ENCODE measurements around the gene PHACTR3. TPM values are rescaled to one million over a fixed set of nuclear protein-coding genes. Genes with fewer than 3 reads are reported as not detected.

The PHACTR3 gene
- total RNA-seq, 1 experiment from 2014 or later = 0.11 TPM

DNA sequence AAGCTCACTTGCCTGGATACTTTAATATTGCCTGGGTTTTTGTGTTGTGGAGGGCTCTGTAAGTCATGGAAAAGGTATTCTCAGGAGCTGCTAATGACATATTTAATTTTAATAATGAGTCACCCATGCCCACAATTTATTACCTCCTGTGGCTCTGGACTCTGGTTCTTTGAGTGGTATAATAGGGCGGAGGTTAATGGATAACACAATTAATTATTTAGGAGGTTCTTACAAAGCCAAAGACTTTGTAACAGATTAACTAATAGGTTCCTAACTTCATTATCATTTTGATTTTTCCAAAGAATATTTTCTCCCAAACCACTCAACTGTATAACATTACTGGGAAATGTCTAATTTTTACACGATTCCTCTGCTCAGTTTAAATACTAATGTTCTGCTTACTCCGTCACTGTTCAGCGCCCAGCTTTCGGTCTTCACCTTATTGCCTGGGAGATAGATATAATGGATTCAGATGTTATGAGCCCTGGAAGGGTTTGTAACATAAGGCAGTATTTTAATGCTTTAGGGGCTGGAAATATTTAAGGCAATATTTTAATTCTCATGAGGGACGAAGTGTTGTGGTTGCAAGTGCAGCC, 29.4 kb downstream of the PHACTR3 start:
- ChIA-PET CTCF (no interaction called here), POLR2A (no interaction called here)
- DNase-seq = no peak
- H3K4me3 ChIP-seq (ENCODE audit: low read depth, low read length) = no peak overlapping the region
- H3K36me3 ChIP-seq (ENCODE audit: control insufficient read depth, insufficient read depth, low read length) = no peaks in the 10 kb centered on the region
- TF ChIP-seq, protein P1, sequence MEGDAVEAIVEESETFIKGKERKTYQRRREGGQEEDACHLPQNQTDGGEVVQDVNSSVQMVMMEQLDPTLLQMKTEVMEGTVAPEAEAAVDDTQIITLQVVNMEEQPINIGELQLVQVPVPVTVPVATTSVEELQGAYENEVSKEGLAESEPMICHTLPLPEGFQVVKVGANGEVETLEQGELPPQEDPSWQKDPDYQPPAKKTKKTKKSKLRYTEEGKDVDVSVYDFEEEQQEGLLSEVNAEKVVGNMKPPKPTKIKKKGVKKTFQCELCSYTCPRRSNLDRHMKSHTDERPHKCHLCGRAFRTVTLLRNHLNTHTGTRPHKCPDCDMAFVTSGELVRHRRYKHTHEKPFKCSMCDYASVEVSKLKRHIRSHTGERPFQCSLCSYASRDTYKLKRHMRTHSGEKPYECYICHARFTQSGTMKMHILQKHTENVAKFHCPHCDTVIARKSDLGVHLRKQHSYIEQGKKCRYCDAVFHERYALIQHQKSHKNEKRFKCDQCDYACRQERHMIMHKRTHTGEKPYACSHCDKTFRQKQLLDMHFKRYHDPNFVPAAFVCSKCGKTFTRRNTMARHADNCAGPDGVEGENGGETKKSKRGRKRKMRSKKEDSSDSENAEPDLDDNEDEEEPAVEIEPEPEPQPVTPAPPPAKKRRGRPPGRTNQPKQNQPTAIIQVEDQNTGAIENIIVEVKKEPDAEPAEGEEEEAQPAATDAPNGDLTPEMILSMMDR (IDR thresholded peaks at IDR 0.05; ENCODE audit: insufficient read depth in 1 of 2, low read depth in 1 of 2, low read length in 1 of 2, severe bottlenecking in 1 of 2, unreplicated experiment in 1 of 2) = no peak
- no peaks in the 10 kb centered on the region for H3K4me1 ChIP-seq
- intact Hi-C loops (cut with micrococcal nuclease; ENCODE audit: unreplicated experiment) = no loop called here
- peaks cover 1% of the 10 kb centered on the region; the same call in 1 of the 2 replicates for H3K27me3 ChIP-seq (replicated peaks; ENCODE audit: control insufficient read depth, insufficient read depth, low read length)
- Mint-ChIP-seq H3K4me1 (ENCODE audit: low read depth, unreplicated experiment) (no peaks in the 10 kb centered on the region), H3K36me3 (ENCODE audit: insufficient read depth, unreplicated experiment) (no peaks in the 10 kb centered on the region), H3K9me3 (ENCODE audit: unreplicated experiment) (peaks cover 9% of the 10 kb centered on the region), H3K27ac (ENCODE audit: unreplicated experiment) (no peak overlapping the region), H3K27me3 (ENCODE audit: insufficient read depth, unreplicated experiment) (peaks cover 41% of the 10 kb centered on the region), H3K4me3 (ENCODE audit: unreplicated experiment) (no peak overlapping the region)
- no TSS peak for BruUV-seq (replicated peaks)
- H3K9me3 ChIP-seq = 0 out of 2 replicates have a peak, but pooled peaks cover 3% of the 10 kb centered on the region

DNA sequence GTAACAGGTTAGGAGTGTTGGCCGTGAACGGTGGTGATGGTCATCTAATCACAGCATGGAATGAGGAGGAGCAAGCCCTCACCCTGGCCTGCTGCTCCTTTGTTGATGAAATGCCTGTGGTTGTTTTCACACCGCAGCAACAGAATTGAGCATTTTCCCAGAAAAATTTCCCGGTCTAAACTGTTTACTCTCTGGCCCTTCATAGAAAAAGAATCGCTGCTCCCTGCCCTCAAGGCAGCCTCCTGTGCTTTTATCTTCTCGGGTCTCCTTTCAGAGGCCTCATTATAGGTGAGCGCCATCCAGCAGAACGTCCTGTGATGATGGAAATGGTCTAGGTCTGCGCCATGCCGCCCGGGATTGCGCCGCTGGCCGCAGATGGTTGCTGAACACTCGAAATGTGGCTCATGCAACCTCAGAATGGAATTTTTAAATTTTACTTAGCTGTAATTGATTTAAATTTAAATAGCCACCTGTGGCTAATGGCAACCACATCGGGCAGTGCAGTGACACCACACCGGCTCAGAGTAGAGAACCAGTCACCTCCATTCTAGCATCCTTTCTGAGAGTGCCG, 30.2 kb downstream of the PHACTR3 start:
- no peaks in the 10 kb centered on the region for H3K36me3 Mint-ChIP-seq (ENCODE audit: insufficient read depth, unreplicated experiment)
- Histone ChIP-seq H3K27me3 (replicated peaks; ENCODE audit: control insufficient read depth, insufficient read depth, low read length) (no peaks in the 10 kb centered on the region; the same call in 1 of the 2 replicates), H3K9me3 (0 out of 2 replicates have a peak, but pooled peaks cover under 1% of the 10 kb centered on the region), H3K4me1 (no peaks in the 10 kb centered on the region), H3K4me3 (ENCODE audit: low read depth, low read length) (no peak overlapping the region), H3K36me3 (ENCODE audit: control insufficient read depth, insufficient read depth, low read length) (no peaks in the 10 kb centered on the region)
- peaks cover 38% of the 10 kb centered on the region for H3K27me3 Mint-ChIP-seq (ENCODE audit: insufficient read depth, unreplicated experiment)
- ChIA-PET CTCF (no interaction called here), POLR2A (no interaction called here)
- TF ChIP-seq, protein P1 (IDR thresholded peaks at IDR 0.05; ENCODE audit: insufficient read depth in 1 of 2, low read depth in 1 of 2, low read length in 1 of 2, severe bottlenecking in 1 of 2, unreplicated experiment in 1 of 2) = no peak
- intact Hi-C loops (cut with micrococcal nuclease; ENCODE audit: unreplicated experiment) = no loop called here
- DNase-seq = peak in 1 of 2 experiments; percentile 14
- no TSS peak for BruUV-seq (replicated peaks)
- H3K4me3 Mint-ChIP-seq (ENCODE audit: unreplicated experiment) = no peak overlapping the region
- no peaks in the 10 kb centered on the region for H3K4me1 Mint-ChIP-seq (ENCODE audit: low read depth, unreplicated experiment)
- peaks cover 13% of the 10 kb centered on the region for H3K9me3 Mint-ChIP-seq (ENCODE audit: unreplicated experiment)
- no peak overlapping the region for H3K27ac Mint-ChIP-seq (ENCODE audit: unreplicated experiment)

DNA sequence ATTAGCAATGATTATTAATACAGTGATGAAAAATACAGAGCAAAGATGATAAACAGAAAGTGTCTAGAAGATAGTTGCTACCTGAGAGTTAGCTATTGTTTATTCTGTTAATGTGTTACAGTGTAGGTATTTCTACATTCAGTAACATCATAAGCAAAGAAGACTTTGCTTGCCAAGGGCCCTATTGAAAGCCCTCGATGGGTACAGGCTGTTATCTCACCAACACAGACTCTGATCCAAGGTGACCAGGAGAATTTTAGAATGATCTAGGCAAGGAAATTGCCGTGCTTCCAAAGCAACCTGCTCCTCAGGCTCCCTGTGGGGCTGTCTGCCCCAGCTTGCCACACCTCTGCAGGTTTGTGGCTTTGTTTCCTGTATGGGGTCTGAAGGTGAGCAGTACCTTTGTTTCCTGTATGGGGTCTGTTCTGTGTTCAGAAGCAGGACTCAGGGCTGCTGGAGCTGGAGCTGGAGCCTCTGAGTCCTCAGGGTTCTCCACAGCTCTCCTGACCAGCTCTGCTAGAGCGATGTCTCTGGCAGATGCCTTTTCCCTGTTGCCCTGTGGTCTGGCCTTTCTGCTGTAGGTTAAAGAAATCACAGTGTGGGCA, 32.5 kb downstream of the PHACTR3 start:
- Mint-ChIP-seq H3K4me3 (ENCODE audit: unreplicated experiment) (no peak overlapping the region), H3K27ac (ENCODE audit: unreplicated experiment) (no peak overlapping the region), H3K27me3 (ENCODE audit: insufficient read depth, unreplicated experiment) (peaks cover 35% of the 10 kb centered on the region), H3K4me1 (ENCODE audit: low read depth, unreplicated experiment) (no peaks in the 10 kb centered on the region), H3K9me3 (ENCODE audit: unreplicated experiment) (peaks cover 13% of the 10 kb centered on the region), H3K36me3 (ENCODE audit: insufficient read depth, unreplicated experiment) (no peaks in the 10 kb centered on the region)
- H3K9me3 ChIP-seq = no peaks in the 10 kb centered on the region
- BruUV-seq (replicated peaks) = no TSS peak
- no peaks in the 10 kb centered on the region for H3K27me3 ChIP-seq (replicated peaks; ENCODE audit: control insufficient read depth, insufficient read depth, low read length)
- TF ChIP-seq, protein P1 (IDR thresholded peaks at IDR 0.05; ENCODE audit: insufficient read depth in 1 of 2, low read depth in 1 of 2, low read length in 1 of 2, severe bottlenecking in 1 of 2, unreplicated experiment in 1 of 2) = no peak
- DNase-seq = peak in 1 of 2 experiments; percentile 29
- ChIA-PET POLR2A (no interaction called here), CTCF (no interaction called here)
- intact Hi-C loops (cut with micrococcal nuclease; ENCODE audit: unreplicated experiment) = no loop called here
- H3K4me1 ChIP-seq = no peaks in the 10 kb centered on the region
- H3K36me3 ChIP-seq (ENCODE audit: control insufficient read depth, insufficient read depth, low read length) = no peaks in the 10 kb centered on the region
- no peak overlapping the region for H3K4me3 ChIP-seq (ENCODE audit: low read depth, low read length)
